AG04449 (cell line): ENCODE results near the gene CLMP.
A peak's percentile ranks its signal among the peaks of the same experiment; 100 is the strongest.

Experiments
- CTCF ChIA-PET: fragments of 350-600 bp; formaldehyde crosslinking; extraction: SDS; loops from one replicate; lab custom pipeline; 2021; ENCODE audit warnings: antibody characterized with exemption; lab: Yijun Ruan, JAX
- POLR2A ChIA-PET: fragments of 400-600, 350-600 bp; formaldehyde crosslinking; extraction: SDS; loops from one replicate; lab custom pipeline; 2020; ENCODE audit warnings: antibody characterized with exemption, inconsistent platforms; lab: Yijun Ruan, JAX
- DNase-seq: peaks from one replicate; pipeline ENCODE4 v3.0.0-alpha.2; 2010; ENCODE audit warnings: low read depth, low spot score
- H3K4me3 ChIP-seq: 2 replicates; pipeline ENCODE4 v1.5.1; 2011; ENCODE audit warnings: low read depth, mild to moderate bottlenecking, control low read depth, low read length
- CTCF ChIP-seq: IDR thresholded peaks from one replicate; pipeline ENCODE4 v1.5.1; 2011; ENCODE audit warnings: mild to moderate bottlenecking, moderate library complexity, low read length, control low read depth, inconsistent platforms; ENCODE audit not compliant: insufficient read depth; ENCODE audit errors: missing control alignments

The CLMP gene

GRCh38 chr11:123072762-123073161, 122.3 kb downstream of the CLMP start:
- no peak for TF ChIP-seq CTCF
- ChIA-PET CTCF (interaction anchor here (1.5 to 1.7 kb wide), 2 partner anchors 38 to 174 kb away, joined by 3 to 4 read pairs; no protein-coding TSS in a partner anchor), POLR2A (no interaction called here)
- no peak for DNase-seq
- H3K4me3 ChIP-seq: no peak overlapping the region

- H3K4me3 ChIP-seq: no peak overlapping the region
- ChIA-PET CTCF (interaction anchor here (1.5 to 1.7 kb wide), 2 partner anchors 39 to 175 kb away, joined by 3 to 4 read pairs; no protein-coding TSS in a partner anchor), POLR2A (no interaction called here)
- TF ChIP-seq CTCF: no peak
- DNase-seq: no peak
These were observed 122.7 kb downstream of the CLMP start for GRCh38 chr11:123072332-123072761.

- ChIA-PET POLR2A (no interaction called here), CTCF (interaction anchor here (1.5 to 2.3 kb wide), 2 partner anchors 15 to 191 kb away, joined by 3 to 7 read pairs; no protein-coding TSS in a partner anchor)
- DNase-seq: no peak
- no peak for TF ChIP-seq CTCF
- H3K4me3 ChIP-seq: no peak overlapping the region
These were observed 124.9 kb downstream of the CLMP start for GRCh38 chr11:123069908-123070821.

- DNase-seq: no peak
- POLR2A ChIA-PET: no interaction called here
- no peak for TF ChIP-seq CTCF
- CTCF ChIA-PET: interaction anchor here (0.6 to 4.0 kb wide), 5 partner anchors 10 to 203 kb away, joined by 3 to 22 read pairs (median 4); no protein-coding TSS in a partner anchor
- no peak overlapping the region for H3K4me3 ChIP-seq
These were observed 129.4 kb downstream of the CLMP start for GRCh38 chr11:123065621-123066020.

GRCh38 chr11:123063826-123064657, 131.0 kb downstream of the CLMP start:
- peak overlapping the region; percentile 81 for H3K4me3 ChIP-seq
- DNase-seq: no peak
- no peak for TF ChIP-seq CTCF
- ChIA-PET CTCF (interaction anchor here (0.6 to 4.0 kb wide), 8 partner anchors 9 to 280 kb away, joined by 3 to 22 read pairs (median 4); no protein-coding TSS in a partner anchor), POLR2A (no interaction called here)
